ENCODE data around the gene CSF3R. TPM values are rescaled to one million over a fixed set of nuclear protein-coding genes. Genes with fewer than 3 reads are reported as not detected.
A peak's percentile ranks its signal among the peaks of the same experiment; 100 is the strongest.

CSF3R gene
- total RNA-seq = 10 to 100 TPM; 12.5 to 27.8 (median 19.8) TPM

- TF ChIP-seq EP300 (IDR thresholded peaks at IDR 0.05) = no peak
- no peak for TF ChIP-seq CTCF (IDR thresholded peaks at IDR 0.05)
- TF ChIP-seq POLR2A (IDR thresholded peaks at IDR 0.05) = no peak
- no peak for DNase-seq (ENCODE audit: low spot score in 2 of 2)
- Histone ChIP-seq H3K4me1 (peaks cover 0 to 13% (median 0%) of the 10 kb centered on the region in 4 donors), H3K9me3 (no peaks in the 10 kb centered on the region), H3K4me3 (peak within 1 kb of the TSS in 3 of 4 donors; percentile 0 to 32 (median 9)), H3K36me3 (no peaks in the 10 kb centered on the region), H3K27ac (peak within 1 kb of the TSS in 1 of 4 donors; percentile 50), H3K27me3 (peaks cover 0 to 10% of the 10 kb centered on the region in 2 donors)
- 43 to 49% methylated on average over 12 to 13 of the region's 13 CpGs for WGBS, 2 donors
Observed at GRCh38 chr1:36482724-36483388, at the start of gene CSF3R. TSS of gene CSF3R (minus strand) at chr1:36482913. CDS start at chr1:36479496, 3,417 bp downstream.

- no peak for DNase-seq (ENCODE audit: low spot score in 2 of 2)
- peaks cover 0 to 22% (median 0%) of the 10 kb centered on the region in 4 donors for H3K9me3 ChIP-seq
- H3K4me1 ChIP-seq = no peaks in the 10 kb centered on the region
- no peaks in the 10 kb centered on the region for H3K36me3 ChIP-seq
- H3K27ac ChIP-seq = no peak overlapping the region
- WGBS, 2 donors = 66 to 77% methylated on average over 3 of the region's 3 CpGs
- TF ChIP-seq CTCF (IDR thresholded peaks at IDR 0.05) (no peak), EP300 (IDR thresholded peaks at IDR 0.05) (no peak), POLR2A (IDR thresholded peaks at IDR 0.05) (no peak)
- H3K4me3 ChIP-seq = no peak overlapping the region
- peaks cover 0 to 15% of the 10 kb centered on the region in 2 donors for H3K27me3 ChIP-seq
Observed at GRCh38 chr1:36531833-36532232, 49.1 kb upstream of the CSF3R start.

GRCh38 chr1:36530791-36531190, 48.1 kb upstream of the CSF3R start:
- H3K36me3 ChIP-seq = no peaks in the 10 kb centered on the region
- peaks cover 0 to 15% of the 10 kb centered on the region in 2 donors for H3K27me3 ChIP-seq
- 78 to 85% methylated on average over 6 of the region's 6 CpGs for WGBS, 2 donors
- TF ChIP-seq POLR2A (IDR thresholded peaks at IDR 0.05) (no peak), CTCF (IDR thresholded peaks at IDR 0.05) (no peak), EP300 (IDR thresholded peaks at IDR 0.05) (no peak)
- no peaks in the 10 kb centered on the region for H3K4me1 ChIP-seq
- H3K27ac ChIP-seq = no peak overlapping the region
- no peak for DNase-seq (ENCODE audit: low spot score in 2 of 2)
- H3K4me3 ChIP-seq = no peak overlapping the region
- peaks cover 0 to 22% (median 0%) of the 10 kb centered on the region in 4 donors for H3K9me3 ChIP-seq

- Histone ChIP-seq H3K27ac (no peak overlapping the region), H3K4me3 (no peak overlapping the region), H3K4me1 (no peaks in the 10 kb centered on the region), H3K36me3 (no peaks in the 10 kb centered on the region), H3K27me3 (peaks cover 0 to 15% of the 10 kb centered on the region in 2 donors), H3K9me3 (peaks cover 0 to 22% (median 0%) of the 10 kb centered on the region in 4 donors)
- WGBS, 2 donors = 39 to 44% methylated on average over 2 to 4 of the region's 7 CpGs
- DNase-seq (ENCODE audit: low spot score in 2 of 2) = no peak
- TF ChIP-seq POLR2A (IDR thresholded peaks at IDR 0.05) (no peak), CTCF (IDR thresholded peaks at IDR 0.05) (no peak), EP300 (IDR thresholded peaks at IDR 0.05) (no peak)
Observed at GRCh38 chr1:36530261-36530660, 47.5 kb upstream of the CSF3R start.

- no peak for DNase-seq (ENCODE audit: low spot score in 2 of 2)
- no peak overlapping the region for H3K4me3 ChIP-seq
- no peaks in the 10 kb centered on the region for H3K36me3 ChIP-seq
- H3K9me3 ChIP-seq = peaks cover 0 to 22% (median 0%) of the 10 kb centered on the region in 4 donors
- H3K27ac ChIP-seq = no peak overlapping the region
- no peaks in the 10 kb centered on the region for H3K4me1 ChIP-seq
- H3K27me3 ChIP-seq = peaks cover 0 to 15% of the 10 kb centered on the region in 2 donors
- TF ChIP-seq EP300 (IDR thresholded peaks at IDR 0.05) (no peak), CTCF (IDR thresholded peaks at IDR 0.05) (no peak), POLR2A (IDR thresholded peaks at IDR 0.05) (no peak)
- WGBS, 2 donors = 34 to 47% methylated on average over 3 of the region's 3 CpGs
Observed at GRCh38 chr1:36529769-36530260, 47.1 kb upstream of the CSF3R start.
